Measurements from ENCODE around the gene SCAMP3. TPM values are rescaled to one million over a fixed set of nuclear protein-coding genes. Genes with fewer than 3 reads are reported as not detected.

SCAMP3 gene
- total RNA-seq = 47.4 and 58.7 TPM in 2 replicates

DNA sequence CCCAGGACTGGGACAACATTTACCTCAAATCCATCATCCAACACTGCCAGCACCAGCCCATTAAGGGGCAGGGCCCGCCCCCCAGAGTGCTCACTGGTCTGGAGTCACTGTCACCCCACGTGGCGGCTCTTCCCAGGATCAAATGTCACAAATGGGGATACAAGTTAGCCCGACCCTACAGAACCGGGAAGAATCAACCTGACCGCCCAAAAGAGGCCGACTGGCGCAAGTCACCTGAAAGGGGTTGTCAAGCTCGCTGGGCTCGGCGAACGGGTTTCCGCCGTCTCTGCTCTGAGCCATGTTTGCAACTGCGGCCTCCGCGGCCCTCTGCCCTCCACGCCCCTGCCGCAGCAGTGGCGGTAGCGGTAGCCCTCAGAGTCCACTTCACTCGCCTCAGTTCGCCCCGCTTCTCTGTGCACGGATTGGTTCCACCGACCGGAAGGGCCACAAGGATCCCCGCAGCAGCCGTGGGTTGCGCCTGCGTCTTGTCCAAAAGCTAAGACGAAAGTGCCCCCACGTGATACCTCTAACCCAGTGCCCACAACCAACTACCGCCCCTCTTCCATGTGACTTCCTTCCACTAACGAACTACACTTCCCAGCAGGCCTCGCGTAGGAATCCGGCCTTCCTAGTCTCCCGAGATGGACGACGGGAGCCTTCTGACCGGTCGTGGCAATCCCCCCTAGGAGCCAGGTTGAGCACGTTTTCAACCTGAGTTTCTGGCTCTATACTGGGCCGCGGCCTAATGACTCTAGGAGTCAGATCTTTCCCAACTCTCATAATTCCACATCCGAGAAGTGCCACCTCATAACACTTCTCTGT, at the start of gene SCAMP3:
Gene SCAMP3, minus strand, starts transcription at position 509 of the 822 bp plus-strand sequence. Its CDS starts 209 bp downstream, at position 300.

DNA sequence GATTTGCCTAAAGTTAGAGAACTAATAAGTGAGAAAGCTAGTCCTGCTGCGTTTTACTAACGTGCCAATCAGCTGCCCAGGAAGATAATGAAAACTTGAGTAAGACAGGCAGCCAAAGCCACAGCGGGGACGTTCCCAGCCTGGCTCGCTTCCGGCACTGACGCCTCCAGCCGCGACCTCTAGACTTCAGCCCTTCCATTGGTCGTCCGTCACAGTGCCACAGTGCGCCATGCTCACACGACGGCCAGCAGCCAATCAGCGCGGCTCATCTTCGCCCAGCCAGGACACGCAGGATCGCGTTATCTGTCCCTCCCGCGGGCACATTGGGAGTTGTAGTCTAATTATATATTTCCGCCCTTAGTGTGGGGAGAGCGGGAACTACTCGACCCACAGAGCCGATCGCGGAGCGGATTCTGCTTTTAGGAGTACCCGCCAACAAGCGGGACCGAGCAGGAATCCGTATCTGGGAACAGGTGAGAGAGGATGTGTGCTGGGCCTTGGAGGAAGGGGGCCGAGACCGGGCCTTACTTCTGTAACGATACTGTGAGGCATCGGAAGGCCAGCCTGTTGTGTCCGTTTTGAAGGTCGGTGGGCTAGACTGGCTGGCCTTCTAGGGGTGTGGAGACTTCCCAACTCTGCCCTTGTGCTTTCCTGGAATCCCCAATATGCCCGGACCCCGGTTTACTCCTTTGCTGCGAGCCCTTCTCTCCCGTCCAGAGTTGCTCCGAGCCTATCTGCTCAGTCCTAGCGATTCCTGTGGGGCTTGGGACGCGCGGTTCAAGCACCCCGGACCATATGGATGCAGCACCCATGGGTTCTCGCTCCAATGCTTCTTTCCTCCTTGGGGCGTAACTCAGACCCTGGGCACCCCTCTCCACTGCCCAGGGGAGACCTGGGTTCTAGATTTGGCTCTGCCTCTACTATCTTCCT, 46.6 kb upstream of the SCAMP3 start, which contains the start of gene FDPS:
Gene FDPS, plus strand, starts transcription at position 374 of the 930 bp plus-strand sequence. CDS start 924 bp downstream, outside the sequence.

DNA sequence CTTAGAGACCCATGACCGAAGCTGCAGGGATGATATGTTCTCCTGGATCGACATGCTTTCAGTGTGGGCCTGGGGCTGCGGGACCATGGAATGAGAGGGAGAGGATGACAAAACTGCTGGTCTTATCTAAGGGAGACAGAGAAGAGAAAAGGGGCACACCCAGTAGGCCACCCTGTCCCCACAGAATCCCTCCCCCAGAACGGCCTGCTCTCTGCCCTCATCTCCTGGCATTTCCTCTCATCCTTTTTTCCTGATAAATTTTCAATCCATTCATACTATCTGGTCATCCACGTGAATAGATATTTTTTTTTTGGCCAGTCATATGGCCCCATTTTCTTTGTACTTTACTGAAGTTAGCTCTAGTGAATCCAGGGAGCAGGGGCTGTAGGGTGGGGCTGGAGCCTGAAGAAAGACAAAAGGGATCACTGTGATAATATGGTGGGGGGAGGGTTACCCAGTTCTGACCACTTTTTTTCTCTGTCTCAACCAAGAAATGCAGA, 39.2 kb upstream of the SCAMP3 start, which contains the start of gene PKLR:
Gene PKLR, minus strand, starts transcription at position 97 of the 500 bp plus-strand sequence. Its CDS starts 43 bp downstream, at position 54.

DNA sequence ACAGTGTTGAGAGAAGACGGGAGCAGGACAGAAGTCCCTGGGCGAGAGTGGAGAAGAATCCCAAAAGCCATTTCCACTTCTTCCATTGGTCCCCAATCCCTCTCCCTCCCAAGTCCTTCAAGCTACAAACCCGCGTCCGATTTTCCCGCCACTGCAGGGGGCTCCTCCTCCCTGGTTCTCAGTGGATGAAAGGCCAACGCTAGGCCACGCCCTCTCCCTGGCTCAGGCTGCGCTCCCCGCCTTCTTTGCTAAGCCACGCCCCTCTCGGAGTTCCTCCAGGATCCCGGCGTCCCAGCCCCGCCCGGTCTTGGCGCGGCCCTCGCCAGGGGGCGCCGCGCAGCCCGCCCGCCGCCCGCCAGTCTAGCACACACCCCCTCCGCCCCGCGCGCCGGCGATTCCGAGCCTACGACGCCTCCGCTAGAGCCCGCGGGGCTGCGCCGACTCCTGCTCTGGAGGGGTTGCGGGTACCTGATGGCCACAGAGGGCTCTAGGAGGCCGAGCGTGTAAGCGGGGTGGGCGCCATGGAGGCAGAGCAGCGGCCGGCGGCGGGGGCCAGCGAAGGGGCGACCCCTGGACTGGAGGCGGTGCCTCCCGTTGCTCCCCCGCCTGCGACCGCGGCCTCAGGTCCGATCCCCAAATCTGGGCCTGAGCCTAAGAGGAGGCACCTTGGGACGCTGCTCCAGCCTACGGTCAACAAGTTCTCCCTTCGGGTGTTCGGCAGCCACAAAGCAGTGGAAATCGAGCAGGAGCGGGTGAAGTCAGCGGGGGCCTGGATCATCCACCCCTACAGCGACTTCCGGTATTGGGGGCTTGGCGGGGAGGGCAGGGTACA, 15.1 kb upstream of the SCAMP3 start, which contains the start of gene HCN3:
Gene HCN3, plus strand, starts transcription at position 394 of the 832 bp plus-strand sequence. Its CDS starts 128 bp downstream, at position 522.

DNA sequence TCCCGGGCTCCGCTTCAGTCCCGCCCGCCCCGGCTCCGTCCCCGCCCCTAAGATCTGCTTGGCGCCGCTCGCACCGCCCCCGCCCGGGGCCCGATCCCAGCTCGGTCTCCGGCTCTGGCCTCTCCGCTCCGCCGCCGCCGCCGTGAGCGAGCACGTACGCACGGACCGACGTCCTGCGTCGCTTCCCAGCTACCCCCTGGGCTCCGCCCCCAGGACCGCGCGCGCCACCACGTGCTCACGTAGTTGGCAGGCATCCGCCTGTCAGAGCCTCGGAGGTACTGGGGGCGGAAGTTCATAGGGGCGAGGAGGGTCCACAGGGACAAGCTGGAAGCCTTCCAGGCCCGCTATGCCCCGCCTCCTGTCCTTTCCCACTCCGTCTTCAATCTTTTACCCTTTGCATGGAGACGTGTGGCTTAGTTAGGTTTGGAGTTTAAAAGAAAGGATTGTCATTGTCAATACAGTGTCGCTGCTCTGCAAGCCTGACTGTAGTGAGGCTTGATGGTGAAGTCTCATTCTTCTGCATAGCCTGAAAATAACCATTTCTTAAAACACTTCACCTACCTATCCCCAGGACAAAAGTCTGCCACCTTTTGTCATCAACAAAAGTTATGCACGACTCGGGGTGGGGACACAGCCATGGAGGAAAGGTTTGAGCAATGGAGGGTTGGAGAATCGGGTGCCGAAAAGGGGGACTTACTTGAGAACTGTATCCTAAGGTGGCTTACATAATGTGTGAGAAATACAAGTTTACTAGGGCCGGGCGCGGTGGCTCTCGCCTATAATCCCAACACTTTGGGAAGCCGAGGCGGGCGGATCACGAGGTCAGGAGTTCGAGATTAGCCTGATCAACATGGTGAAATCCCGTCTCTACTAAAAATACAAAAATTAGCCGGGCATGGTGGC, 11.4 kb upstream of the SCAMP3 start, which contains the start of gene CLK2:
Gene CLK2, minus strand, starts transcription at position 162 of the 903 bp plus-strand sequence. CDS start 2,527 bp downstream, outside the sequence.

DNA sequence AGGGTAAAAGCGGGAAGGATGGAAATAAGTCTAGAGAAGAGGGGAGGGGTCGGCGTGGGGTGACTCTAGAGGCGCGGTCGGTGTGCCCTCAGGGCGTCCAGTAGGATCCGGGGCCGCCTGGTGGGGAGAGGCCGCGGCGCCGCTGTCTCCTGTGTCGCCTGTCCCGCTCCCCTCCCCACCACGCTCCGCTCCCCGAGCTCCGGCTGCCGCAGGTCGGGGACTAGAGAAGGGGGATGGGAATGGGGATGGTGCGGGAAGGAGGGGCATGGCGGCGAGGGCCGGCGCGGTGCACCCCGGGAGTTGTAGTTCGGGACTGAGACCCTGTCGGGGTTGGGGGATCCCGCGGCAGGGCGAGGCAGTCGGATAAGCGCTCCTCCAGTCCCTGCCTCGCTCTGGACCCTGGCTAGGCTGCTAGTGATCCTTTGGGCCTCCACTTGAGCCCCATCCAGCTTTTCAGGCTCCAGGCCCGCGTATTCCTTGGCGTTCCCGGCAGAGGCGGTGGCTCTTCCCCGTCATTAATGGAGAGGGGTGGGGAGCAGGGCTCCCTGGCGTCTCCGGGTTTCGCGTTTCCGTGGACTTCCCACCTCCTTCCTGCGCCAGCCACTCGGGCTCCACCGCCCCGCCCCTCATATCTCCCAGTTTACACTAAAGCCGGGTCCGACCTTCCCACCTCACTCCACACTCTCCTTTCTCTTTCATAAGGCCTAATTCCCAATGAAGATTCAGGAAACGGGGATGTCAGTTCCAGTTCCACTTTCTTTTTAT, 6.7 kb downstream of the SCAMP3 start, which contains the start of gene ENTREP3:
Gene ENTREP3, minus strand, starts transcription at position 241 of the 765 bp plus-strand sequence. CDS start 606 bp downstream, outside the sequence.

DNA sequence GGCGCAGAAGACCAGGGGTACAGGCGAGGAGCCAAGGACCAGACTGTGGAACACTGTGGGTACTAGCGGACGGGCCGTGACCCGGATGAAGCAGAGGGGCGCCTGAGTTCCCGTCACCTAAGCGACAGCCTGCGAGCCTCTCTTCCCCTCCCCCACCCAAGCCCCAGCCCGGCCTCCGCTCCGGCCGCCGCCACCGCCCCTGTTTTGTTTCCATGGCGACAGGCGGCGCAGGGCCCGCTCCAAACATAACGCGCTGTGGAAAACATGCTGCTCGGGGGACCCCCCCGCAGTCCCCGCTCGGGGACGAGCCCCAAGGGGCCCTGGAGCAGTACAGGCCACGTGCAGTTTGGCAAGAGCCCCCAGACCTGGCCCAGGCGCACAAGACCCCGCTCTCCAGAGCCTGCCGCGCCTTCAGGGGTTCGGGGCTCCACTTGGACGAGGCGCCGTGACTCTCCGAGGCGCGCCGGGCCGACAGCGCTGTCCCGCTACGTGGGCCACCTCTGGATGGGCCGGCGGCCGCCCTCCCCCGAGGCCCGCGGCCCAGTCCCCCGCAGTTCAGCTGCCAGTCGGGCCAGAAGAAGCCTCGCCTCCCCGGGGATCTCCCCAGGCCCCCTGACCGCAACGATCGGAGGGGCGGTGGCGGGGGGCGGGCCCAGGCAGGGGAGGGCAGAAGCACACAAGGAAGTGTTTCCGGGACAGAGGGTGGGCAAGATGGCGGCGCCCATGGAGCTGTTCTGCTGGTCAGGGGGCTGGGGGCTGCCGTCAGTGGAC, 53.4 kb downstream of the SCAMP3 start, which contains the start of gene MTX1:
Gene MTX1, plus strand, starts transcription at position 155 of the 771 bp plus-strand sequence. Its CDS starts 110 bp downstream, at position 265.

DNA sequence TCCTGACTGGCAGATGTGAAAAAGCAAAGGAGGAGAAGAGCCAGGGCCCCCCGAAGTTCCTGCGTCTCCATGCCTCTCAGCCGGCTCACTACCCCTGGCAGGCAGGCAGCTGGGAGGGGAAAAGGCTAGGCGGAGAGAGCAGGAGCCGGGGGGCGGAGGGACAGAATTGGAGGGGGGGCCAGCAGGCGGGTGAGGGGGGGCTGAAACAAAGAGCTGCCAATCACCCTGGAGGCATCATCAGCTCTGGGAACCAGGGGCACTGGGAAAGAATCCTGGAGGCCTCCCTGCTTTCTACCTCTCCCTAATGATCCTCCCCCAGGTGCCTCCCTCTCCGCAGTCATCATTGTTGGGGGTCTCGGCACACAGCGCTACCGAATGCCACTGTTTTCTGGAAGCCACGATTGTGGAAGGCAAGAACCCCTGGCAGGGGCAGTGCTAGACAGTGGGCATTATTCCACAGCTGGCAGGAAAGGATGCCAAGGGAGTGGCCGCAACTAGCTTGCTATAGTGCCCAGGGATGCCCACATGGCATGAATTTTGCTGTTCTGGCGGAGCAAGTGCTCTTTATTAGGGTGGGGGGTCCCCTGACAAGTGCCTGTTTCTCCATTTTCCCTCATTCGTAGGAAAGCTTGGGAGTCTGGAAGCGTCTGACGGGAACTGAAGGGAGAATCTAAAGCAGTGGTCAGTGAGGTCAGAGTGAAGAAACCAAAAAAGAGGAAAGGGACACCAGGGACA, 54.2 kb downstream of the SCAMP3 start, which contains the start of gene THBS3:
Gene THBS3, minus strand, starts transcription at position 92 of the 735 bp plus-strand sequence. Its CDS starts 21 bp downstream, at position 71.

Other genes starting within 250 kb of the SCAMP3 start
- gene DCST2, start 228.6 kb downstream of the SCAMP3 start, total RNA-seq = 0.06 TPM in 1 of 2 replicates, not detected in the other
- not detected in 2 replicates for gene DCST1, start 228.5 kb downstream of the SCAMP3 start, total RNA-seq
- gene ADAM15, start 211.0 kb downstream of the SCAMP3 start, total RNA-seq = 80.9 and 98.0 TPM in 2 replicates
- gene EFNA4, start 198.6 kb downstream of the SCAMP3 start, total RNA-seq = 1.8 and 2.7 TPM in 2 replicates
- gene EFNA3, start 183.5 kb downstream of the SCAMP3 start, total RNA-seq = 0.37 and 0.53 TPM in 2 replicates
- gene EFNA1, start 134.5 kb downstream of the SCAMP3 start, total RNA-seq = 1.1 and 1.2 TPM in 2 replicates
- gene SLC50A1, start 126.5 kb downstream of the SCAMP3 start, total RNA-seq = 21.9 and 27.0 TPM in 2 replicates
- 24.9 and 42.1 TPM in 2 replicates for gene DPM3, start 121.8 kb downstream of the SCAMP3 start, total RNA-seq
- 86.8 and 98.7 TPM in 2 replicates for gene KRTCAP2, start 89.1 kb downstream of the SCAMP3 start, total RNA-seq
- gene TRIM46, start 88.5 kb downstream of the SCAMP3 start, total RNA-seq = 3.6 and 4.2 TPM in 2 replicates
- 33.2 and 45.4 TPM in 2 replicates for gene THBS3, start 54.5 kb downstream of the SCAMP3 start, total RNA-seq
- 31.0 and 33.8 TPM in 2 replicates for gene MTX1, start 53.7 kb downstream of the SCAMP3 start, total RNA-seq
- 4.8 and 6.8 TPM in 2 replicates for gene ENTREP3, start 6.9 kb downstream of the SCAMP3 start, total RNA-seq
- gene CLK2, start 11.1 kb upstream of the SCAMP3 start, total RNA-seq = 26.2 and 26.4 TPM in 2 replicates
- gene HCN3, start 15.1 kb upstream of the SCAMP3 start, total RNA-seq = 0.87 and 1.1 TPM in 2 replicates
- not detected in 2 replicates for gene PKLR, start 39.1 kb upstream of the SCAMP3 start, total RNA-seq
- gene FDPS, start 46.5 kb upstream of the SCAMP3 start, total RNA-seq = 219 and 229 TPM in 2 replicates
- 9.5 TPM in 2 replicates for gene RUSC1, start 58.5 kb upstream of the SCAMP3 start, total RNA-seq